ENCODE data around the gene SMIM24.
"Not testable (repeated sequence)": the region's sequence is repeated elsewhere in the genome, so short reads cannot be mapped to it uniquely, and the experiment has no call there.

Gene SMIM24

DNA sequence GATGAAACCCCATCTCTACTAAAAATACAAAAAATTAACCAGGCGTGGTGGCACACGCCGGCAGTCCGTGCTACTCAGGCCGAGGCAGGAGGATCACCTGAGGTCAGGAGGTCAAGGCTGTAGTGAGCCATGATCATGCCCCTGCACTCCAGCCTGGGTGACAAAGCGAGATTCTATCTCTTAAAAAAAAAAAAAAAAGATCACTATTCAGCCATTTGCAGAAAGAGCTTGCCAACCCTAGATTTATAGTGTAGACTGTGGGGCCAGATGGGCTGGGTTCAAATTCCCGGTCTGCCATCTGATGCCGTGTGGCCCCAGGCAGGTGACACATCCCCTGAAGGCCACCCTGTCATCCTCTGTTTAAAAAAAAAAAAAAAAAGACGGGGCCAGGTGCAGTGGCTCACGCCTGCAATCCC lies 28.9 kb downstream of the SMIM24 start:
- Histone ChIP-seq H3K4me3 (ENCODE audit: low read length) (no peak overlapping the region), H3F3A (ENCODE audit: control insufficient read depth, insufficient read depth) (no peaks in the 10 kb centered on the region), H3K4me1 (ENCODE audit: control insufficient read depth, low read length) (no peaks in the 10 kb centered on the region), H3K9me3 (ENCODE audit: control insufficient read depth, insufficient read depth, low read length) (no peaks in the 10 kb centered on the region), H3K9me2 (replicated peaks; ENCODE audit: control insufficient read depth, low read length) (no peaks in the 10 kb centered on the region), H3K27me3 (ENCODE audit: control insufficient read depth, low read length) (no peaks in the 10 kb centered on the region), H3K79me2 (ENCODE audit: control insufficient read depth, low read length) (no peaks in the 10 kb centered on the region), H3K27ac (ENCODE audit: low read depth, low read length) (no peak overlapping the region), H3K4me2 (ENCODE audit: low read length) (no peak overlapping the region), H3K36me3 (ENCODE audit: control insufficient read depth, low read length) (no peaks in the 10 kb centered on the region), H4K20me1 (ENCODE audit: control insufficient read depth, insufficient read depth, low read depth, low read length) (no peaks in the 10 kb centered on the region)
- no peak for TF ChIP-seq EZH2phosphoT487 (IDR thresholded peaks at IDR 0.05; ENCODE audit: borderline replicate concordance, low read length)
- TF ChIP-seq, protein P1, sequence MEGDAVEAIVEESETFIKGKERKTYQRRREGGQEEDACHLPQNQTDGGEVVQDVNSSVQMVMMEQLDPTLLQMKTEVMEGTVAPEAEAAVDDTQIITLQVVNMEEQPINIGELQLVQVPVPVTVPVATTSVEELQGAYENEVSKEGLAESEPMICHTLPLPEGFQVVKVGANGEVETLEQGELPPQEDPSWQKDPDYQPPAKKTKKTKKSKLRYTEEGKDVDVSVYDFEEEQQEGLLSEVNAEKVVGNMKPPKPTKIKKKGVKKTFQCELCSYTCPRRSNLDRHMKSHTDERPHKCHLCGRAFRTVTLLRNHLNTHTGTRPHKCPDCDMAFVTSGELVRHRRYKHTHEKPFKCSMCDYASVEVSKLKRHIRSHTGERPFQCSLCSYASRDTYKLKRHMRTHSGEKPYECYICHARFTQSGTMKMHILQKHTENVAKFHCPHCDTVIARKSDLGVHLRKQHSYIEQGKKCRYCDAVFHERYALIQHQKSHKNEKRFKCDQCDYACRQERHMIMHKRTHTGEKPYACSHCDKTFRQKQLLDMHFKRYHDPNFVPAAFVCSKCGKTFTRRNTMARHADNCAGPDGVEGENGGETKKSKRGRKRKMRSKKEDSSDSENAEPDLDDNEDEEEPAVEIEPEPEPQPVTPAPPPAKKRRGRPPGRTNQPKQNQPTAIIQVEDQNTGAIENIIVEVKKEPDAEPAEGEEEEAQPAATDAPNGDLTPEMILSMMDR (IDR thresholded peaks at IDR 0.05; ENCODE audit: low read depth, low read length, poor library complexity, severe bottlenecking) = no peak

DNA sequence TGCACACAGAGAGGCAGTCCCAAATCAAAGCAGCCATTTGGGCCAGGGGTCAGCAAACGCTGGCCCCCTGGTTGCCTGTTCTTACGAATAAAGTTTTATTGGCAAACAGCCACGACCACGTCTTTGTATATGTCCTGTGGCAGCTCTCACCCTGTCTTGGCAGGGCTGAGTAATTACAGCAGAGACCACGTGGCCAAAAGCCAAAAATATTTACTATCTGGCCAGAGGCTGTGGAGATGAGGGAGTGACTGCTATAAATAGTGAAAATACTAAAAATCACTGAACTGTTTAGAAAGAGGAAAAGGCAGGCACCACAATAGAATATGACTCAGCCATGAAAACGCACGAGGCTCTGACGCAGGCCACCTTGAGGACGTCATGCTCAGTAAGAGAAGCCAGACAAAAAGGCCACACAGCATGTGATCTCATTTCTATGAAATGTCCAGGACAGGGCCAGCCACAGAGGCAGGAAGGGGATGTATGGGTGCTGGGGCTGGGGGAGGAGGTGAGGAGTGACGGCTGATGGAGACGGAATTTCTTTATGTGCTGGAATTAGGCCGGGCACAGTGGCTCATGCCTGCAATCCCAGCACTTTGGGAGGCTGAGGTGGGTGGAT lies 29.4 kb downstream of the SMIM24 start:
- Histone ChIP-seq H3K9me2 (replicated peaks; ENCODE audit: control insufficient read depth, low read length) (no peaks in the 10 kb centered on the region), H3K79me2 (ENCODE audit: control insufficient read depth, low read length) (no peaks in the 10 kb centered on the region), H3K27me3 (ENCODE audit: control insufficient read depth, low read length) (no peaks in the 10 kb centered on the region), H3K4me3 (ENCODE audit: low read length) (no peak overlapping the region), H3K4me1 (ENCODE audit: control insufficient read depth, low read length) (no peaks in the 10 kb centered on the region), H3F3A (ENCODE audit: control insufficient read depth, insufficient read depth) (no peaks in the 10 kb centered on the region), H4K20me1 (ENCODE audit: control insufficient read depth, insufficient read depth, low read depth, low read length) (no peaks in the 10 kb centered on the region), H3K27ac (ENCODE audit: low read depth, low read length) (no peak overlapping the region), H3K36me3 (ENCODE audit: control insufficient read depth, low read length) (no peaks in the 10 kb centered on the region), H3K9me3 (ENCODE audit: control insufficient read depth, insufficient read depth, low read length) (no peaks in the 10 kb centered on the region), H3K4me2 (ENCODE audit: low read length) (no peak overlapping the region)
- no peak for TF ChIP-seq EZH2phosphoT487 (IDR thresholded peaks at IDR 0.05; ENCODE audit: borderline replicate concordance, low read length)
- TF ChIP-seq, protein P1 (IDR thresholded peaks at IDR 0.05; ENCODE audit: low read depth, low read length, poor library complexity, severe bottlenecking) = no peak

DNA sequence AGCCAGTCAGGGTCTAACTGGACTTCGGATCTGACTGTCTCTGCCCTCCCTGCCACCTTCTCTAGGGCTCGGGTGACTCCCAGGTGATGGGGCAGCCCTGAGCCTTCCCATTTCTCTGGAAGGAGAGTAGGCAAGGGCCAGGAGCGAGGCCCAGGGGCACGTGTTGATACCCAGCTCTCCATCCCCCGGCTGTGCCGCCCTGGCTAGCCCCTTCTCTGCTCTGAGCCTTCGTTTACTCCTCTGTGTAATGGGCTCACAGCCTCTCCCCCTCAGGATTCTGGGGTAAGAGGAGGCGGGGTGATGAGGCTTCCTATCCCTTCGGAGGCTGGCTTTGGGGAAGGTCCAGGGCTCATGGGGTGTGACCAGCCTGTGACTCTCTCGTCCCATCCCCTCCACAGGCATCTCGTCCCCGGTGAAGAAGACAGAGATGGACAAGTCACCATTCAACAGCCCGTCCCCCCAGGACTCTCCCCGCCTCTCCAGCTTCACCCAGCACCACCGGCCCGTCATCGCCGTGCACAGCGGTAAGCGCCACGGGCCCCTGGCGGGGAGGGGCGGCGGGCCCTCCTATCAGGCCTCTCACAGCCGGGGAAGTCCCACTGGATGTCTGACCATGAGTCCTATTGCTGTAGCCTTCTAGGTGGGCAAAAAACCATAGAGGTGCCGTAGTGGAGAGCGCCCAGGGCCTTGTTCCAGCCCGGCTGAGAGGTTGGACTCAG lies 31.6 kb downstream of the SMIM24 start:
- Histone ChIP-seq H3F3A (ENCODE audit: control insufficient read depth, insufficient read depth) (no peaks in the 10 kb centered on the region), H3K9me3 (ENCODE audit: control insufficient read depth, insufficient read depth, low read length) (no peaks in the 10 kb centered on the region), H3K4me1 (ENCODE audit: control insufficient read depth, low read length) (no peaks in the 10 kb centered on the region), H3K27ac (ENCODE audit: low read depth, low read length) (no peak overlapping the region), H3K4me2 (ENCODE audit: low read length) (no peak overlapping the region), H4K20me1 (ENCODE audit: control insufficient read depth, insufficient read depth, low read depth, low read length) (no peaks in the 10 kb centered on the region), H3K27me3 (ENCODE audit: control insufficient read depth, low read length) (no peaks in the 10 kb centered on the region), H3K9me2 (replicated peaks; ENCODE audit: control insufficient read depth, low read length) (no peaks in the 10 kb centered on the region), H3K36me3 (ENCODE audit: control insufficient read depth, low read length) (no peaks in the 10 kb centered on the region), H3K4me3 (ENCODE audit: low read length) (no peak overlapping the region), H3K79me2 (ENCODE audit: control insufficient read depth, low read length) (no peaks in the 10 kb centered on the region)
- TF ChIP-seq, protein P1 (IDR thresholded peaks at IDR 0.05; ENCODE audit: low read depth, low read length, poor library complexity, severe bottlenecking) = no peak
- no peak for TF ChIP-seq EZH2phosphoT487 (IDR thresholded peaks at IDR 0.05; ENCODE audit: borderline replicate concordance, low read length)

DNA sequence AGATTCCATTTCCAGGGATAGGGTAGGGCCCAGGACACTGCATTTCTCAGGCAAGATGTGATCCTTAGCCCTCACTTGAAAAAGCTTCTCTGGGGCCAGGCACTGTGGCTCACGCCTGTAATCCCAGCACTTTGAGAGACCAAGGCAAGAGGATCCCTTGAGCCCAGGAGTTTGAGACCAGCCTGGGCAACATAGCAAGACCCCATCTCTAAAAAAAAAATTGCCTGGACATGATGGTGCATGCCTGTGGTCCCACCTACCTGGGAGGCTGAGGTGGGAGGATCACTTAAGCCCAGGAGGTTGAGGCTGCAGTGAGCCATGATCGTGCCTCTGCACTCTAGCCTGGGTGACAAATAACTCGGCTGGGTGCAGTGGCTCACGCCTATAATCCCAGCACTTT lies 33.7 kb downstream of the SMIM24 start:
- H3K9me3 ChIP-seq (ENCODE audit: control insufficient read depth, insufficient read depth, low read length); H4K20me1 ChIP-seq (ENCODE audit: control insufficient read depth, insufficient read depth, low read depth, low read length); H3K36me3 ChIP-seq (ENCODE audit: control insufficient read depth, low read length); H3F3A ChIP-seq (ENCODE audit: control insufficient read depth, insufficient read depth); H3K4me3 ChIP-seq (ENCODE audit: low read length); H3K4me1 ChIP-seq (ENCODE audit: control insufficient read depth, low read length); H3K27ac ChIP-seq (ENCODE audit: low read depth, low read length); H3K9me2 ChIP-seq (replicated peaks; ENCODE audit: control insufficient read depth, low read length); H3K4me2 ChIP-seq (ENCODE audit: low read length); H3K27me3 ChIP-seq (ENCODE audit: control insufficient read depth, low read length); H3K79me2 ChIP-seq (ENCODE audit: control insufficient read depth, low read length): not testable (repeated sequence)

All from DOHH2 (cell line).